Measurements from ENCODE around the gene CAMK4. TPM values are rescaled to one million over a fixed set of nuclear protein-coding genes. Genes with fewer than 3 reads are reported as not detected.
"Not testable (repeated sequence)": the region's sequence is repeated elsewhere in the genome, so short reads cannot be mapped to it uniquely, and the experiment has no call there.

The CAMK4 gene
- total RNA-seq, 1 experiment from 2014 or later: 20.7 TPM

GRCh38 chr5:111385970-111386831, 162.0 kb downstream of the CAMK4 start:
- in situ Hi-C loops (cut with HindIII; ENCODE audit: low pct_unique_long_range_greater_than_20kb, low sequenced_read_pairs): no loop called here
- no peak for DNase-seq (ENCODE audit: low read depth, low spot score)

GRCh38 chr5:111386832-111387162, 162.6 kb downstream of the CAMK4 start:
- in situ Hi-C loops (cut with HindIII; ENCODE audit: low pct_unique_long_range_greater_than_20kb, low sequenced_read_pairs): no loop called here
- no peak for DNase-seq (ENCODE audit: low read depth, low spot score)

- no peak for DNase-seq (ENCODE audit: low read depth, low spot score)
- in situ Hi-C loops (cut with HindIII; ENCODE audit: low pct_unique_long_range_greater_than_20kb, low sequenced_read_pairs): no loop called here
Observed at GRCh38 chr5:111387361-111387760, 163.2 kb downstream of the CAMK4 start.

- in situ Hi-C loops (cut with HindIII; ENCODE audit: low pct_unique_long_range_greater_than_20kb, low sequenced_read_pairs): no loop called here
- peak; percentile 45 for DNase-seq (ENCODE audit: low read depth, low spot score)
Observed at GRCh38 chr5:111389390-111390082, 165.4 kb downstream of the CAMK4 start.

- in situ Hi-C loops (cut with HindIII; ENCODE audit: low pct_unique_long_range_greater_than_20kb, low sequenced_read_pairs): no loop called here
- DNase-seq (ENCODE audit: low read depth, low spot score): no peak
Observed at GRCh38 chr5:111392181-111392580, 168.0 kb downstream of the CAMK4 start.

GRCh38 chr5:111394586-111394985, 170.4 kb downstream of the CAMK4 start:
- in situ Hi-C loops (cut with HindIII; ENCODE audit: low pct_unique_long_range_greater_than_20kb, low sequenced_read_pairs): no loop called here

GRCh38 chr5:111398013-111398412, 173.8 kb downstream of the CAMK4 start:
- in situ Hi-C loops (cut with HindIII; ENCODE audit: low pct_unique_long_range_greater_than_20kb, low sequenced_read_pairs): no loop called here
- DNase-seq (ENCODE audit: low read depth, low spot score): no peak

More at GRCh38 chr5:111394586-111394985, 170.4 kb downstream of the CAMK4 start:
- no peak for DNase-seq (ENCODE audit: low read depth, low spot score)

GRCh38 chr5:111399113-111399512, 174.9 kb downstream of the CAMK4 start:
- in situ Hi-C loops (cut with HindIII; ENCODE audit: low pct_unique_long_range_greater_than_20kb, low sequenced_read_pairs): no loop called here
- no peak for DNase-seq (ENCODE audit: low read depth, low spot score)

GRCh38 chr5:111401906-111402305, 177.7 kb downstream of the CAMK4 start:
- in situ Hi-C loops (cut with HindIII; ENCODE audit: low pct_unique_long_range_greater_than_20kb, low sequenced_read_pairs): no loop called here

GRCh38 chr5:111404270-111404769, 180.1 kb downstream of the CAMK4 start:
- in situ Hi-C loops (cut with HindIII; ENCODE audit: low pct_unique_long_range_greater_than_20kb, low sequenced_read_pairs): no loop called here
- peak; percentile 32 for DNase-seq (ENCODE audit: low read depth, low spot score)

More at GRCh38 chr5:111401906-111402305, 177.7 kb downstream of the CAMK4 start:
- peak; percentile 43 for DNase-seq (ENCODE audit: low read depth, low spot score)

GRCh38 chr5:111407562-111407961, 183.4 kb downstream of the CAMK4 start:
- no peak for DNase-seq (ENCODE audit: low read depth, low spot score)
- in situ Hi-C loops (cut with HindIII; ENCODE audit: low pct_unique_long_range_greater_than_20kb, low sequenced_read_pairs): no loop called here

GRCh38 chr5:111408817-111409216, 184.6 kb downstream of the CAMK4 start:
- DNase-seq (ENCODE audit: low read depth, low spot score): no peak
- in situ Hi-C loops (cut with HindIII; ENCODE audit: low pct_unique_long_range_greater_than_20kb, low sequenced_read_pairs): no loop called here

- DNase-seq (ENCODE audit: low read depth, low spot score); in situ Hi-C loops (cut with HindIII; ENCODE audit: low pct_unique_long_range_greater_than_20kb, low sequenced_read_pairs): not testable (repeated sequence)
Observed at GRCh38 chr5:111409266-111409665, 185.1 kb downstream of the CAMK4 start.

- in situ Hi-C loops (cut with HindIII; ENCODE audit: low pct_unique_long_range_greater_than_20kb, low sequenced_read_pairs); DNase-seq (ENCODE audit: low read depth, low spot score): not testable (repeated sequence)
Observed at GRCh38 chr5:111410067-111410466, 185.9 kb downstream of the CAMK4 start.

GRCh38 chr5:111411301-111411700, 187.1 kb downstream of the CAMK4 start:
- peak; percentile 48 for DNase-seq (ENCODE audit: low read depth, low spot score)
- in situ Hi-C loops (cut with HindIII; ENCODE audit: low pct_unique_long_range_greater_than_20kb, low sequenced_read_pairs): no loop called here

GRCh38 chr5:111412593-111412992, 188.4 kb downstream of the CAMK4 start:
- in situ Hi-C loops (cut with HindIII; ENCODE audit: low pct_unique_long_range_greater_than_20kb, low sequenced_read_pairs): no loop called here
- DNase-seq (ENCODE audit: low read depth, low spot score): no peak

- no peak for DNase-seq (ENCODE audit: low read depth, low spot score)
- in situ Hi-C loops (cut with HindIII; ENCODE audit: low pct_unique_long_range_greater_than_20kb, low sequenced_read_pairs): no loop called here
Observed at GRCh38 chr5:111415053-111415452, 190.9 kb downstream of the CAMK4 start.

- in situ Hi-C loops (cut with HindIII; ENCODE audit: low pct_unique_long_range_greater_than_20kb, low sequenced_read_pairs): no loop called here
- no peak for DNase-seq (ENCODE audit: low read depth, low spot score)
Observed at GRCh38 chr5:111422245-111422644, 198.1 kb downstream of the CAMK4 start.
